ENCODE data around the gene INPP5J. TPM values are rescaled to one million over a fixed set of nuclear protein-coding genes. Genes with fewer than 3 reads are reported as not detected.

The INPP5J gene
- total RNA-seq, 4 donors from 2014 or later = 1.4 to 4.2 (median 2.9) TPM

DNA sequence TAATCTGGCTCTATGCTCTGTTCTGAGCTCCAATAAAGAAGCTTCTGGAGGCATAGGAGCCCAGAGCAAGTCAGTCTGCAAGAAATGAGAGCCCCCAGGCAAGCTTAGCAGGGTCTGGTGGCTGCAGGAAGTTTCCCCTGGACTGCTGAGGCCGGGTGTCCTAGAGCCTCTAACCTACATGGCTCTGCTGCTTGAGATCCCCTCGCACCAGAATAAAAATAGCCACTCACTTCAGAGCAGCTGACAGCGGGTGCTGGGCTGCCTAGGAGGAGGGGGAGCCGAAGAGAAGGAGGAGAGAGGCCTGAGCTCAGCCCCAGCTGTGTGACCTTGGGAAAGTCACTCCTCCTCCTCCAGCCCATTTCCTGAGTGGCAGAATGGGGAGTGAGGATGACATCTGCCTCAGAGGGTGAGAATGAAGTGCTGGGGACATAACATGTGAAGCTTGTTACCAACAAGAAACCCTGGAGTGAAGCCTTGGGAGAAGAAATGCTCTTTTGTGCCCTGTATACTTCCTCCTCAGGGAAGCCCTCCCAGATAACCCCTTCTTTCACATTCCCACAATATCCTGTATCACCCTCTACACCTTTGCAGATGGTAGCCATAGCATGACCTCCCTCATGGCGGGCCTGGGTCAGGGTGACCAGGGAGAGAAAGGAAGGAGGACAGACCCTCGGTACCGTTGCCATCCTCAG is 3.6 kb upstream of the INPP5J start:
- no peak overlapping the region for H3K4me3 ChIP-seq (ENCODE audit: low read depth, poor library complexity, severe bottlenecking)
- intact Hi-C loops (cut with DNase I; ENCODE audit: low total_unique reads) = no loop called here
- 79 to 84% methylated on average over 7 of the region's 7 CpGs for WGBS, 2 donors
- no peak for DNase-seq (ENCODE audit: low spot score in 2 of 2)
- TF ChIP-seq, protein P1, sequence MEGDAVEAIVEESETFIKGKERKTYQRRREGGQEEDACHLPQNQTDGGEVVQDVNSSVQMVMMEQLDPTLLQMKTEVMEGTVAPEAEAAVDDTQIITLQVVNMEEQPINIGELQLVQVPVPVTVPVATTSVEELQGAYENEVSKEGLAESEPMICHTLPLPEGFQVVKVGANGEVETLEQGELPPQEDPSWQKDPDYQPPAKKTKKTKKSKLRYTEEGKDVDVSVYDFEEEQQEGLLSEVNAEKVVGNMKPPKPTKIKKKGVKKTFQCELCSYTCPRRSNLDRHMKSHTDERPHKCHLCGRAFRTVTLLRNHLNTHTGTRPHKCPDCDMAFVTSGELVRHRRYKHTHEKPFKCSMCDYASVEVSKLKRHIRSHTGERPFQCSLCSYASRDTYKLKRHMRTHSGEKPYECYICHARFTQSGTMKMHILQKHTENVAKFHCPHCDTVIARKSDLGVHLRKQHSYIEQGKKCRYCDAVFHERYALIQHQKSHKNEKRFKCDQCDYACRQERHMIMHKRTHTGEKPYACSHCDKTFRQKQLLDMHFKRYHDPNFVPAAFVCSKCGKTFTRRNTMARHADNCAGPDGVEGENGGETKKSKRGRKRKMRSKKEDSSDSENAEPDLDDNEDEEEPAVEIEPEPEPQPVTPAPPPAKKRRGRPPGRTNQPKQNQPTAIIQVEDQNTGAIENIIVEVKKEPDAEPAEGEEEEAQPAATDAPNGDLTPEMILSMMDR (IDR thresholded peaks at IDR 0.05) = no peak
- no peak for TF ChIP-seq POLR2A (IDR thresholded peaks at IDR 0.05)

DNA sequence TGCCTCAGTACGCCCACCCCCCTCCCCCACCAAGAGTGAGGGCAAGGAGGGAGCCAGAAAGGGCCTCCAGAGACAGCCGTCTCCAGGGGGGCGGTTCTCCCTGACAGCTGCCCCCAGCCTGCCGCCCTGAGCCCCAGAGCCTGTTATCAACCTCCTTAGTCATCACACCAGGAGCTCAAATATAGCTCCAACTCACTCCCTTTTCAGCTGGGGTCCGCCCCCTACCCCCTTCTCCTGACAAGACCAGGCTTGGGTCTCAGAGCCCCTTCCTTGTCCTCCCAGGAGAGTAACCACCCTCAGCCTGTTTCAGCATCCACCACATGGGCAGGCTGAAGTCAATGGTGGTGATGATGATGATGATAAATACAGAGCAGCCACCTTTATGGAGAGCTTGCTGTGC is 2.5 kb upstream of the INPP5J start:
- intact Hi-C loops (cut with DNase I; ENCODE audit: low total_unique reads) = no loop called here
- DNase-seq (ENCODE audit: low spot score in 2 of 2) = no peak
- WGBS, 2 donors = 84 to 89% methylated on average over 3 to 4 of the region's 5 CpGs
- no peak for TF ChIP-seq POLR2A (IDR thresholded peaks at IDR 0.05)
- TF ChIP-seq, protein P1 (IDR thresholded peaks at IDR 0.05) = no peak
- H3K4me3 ChIP-seq (ENCODE audit: low read depth, poor library complexity, severe bottlenecking) = no peak overlapping the region

DNA sequence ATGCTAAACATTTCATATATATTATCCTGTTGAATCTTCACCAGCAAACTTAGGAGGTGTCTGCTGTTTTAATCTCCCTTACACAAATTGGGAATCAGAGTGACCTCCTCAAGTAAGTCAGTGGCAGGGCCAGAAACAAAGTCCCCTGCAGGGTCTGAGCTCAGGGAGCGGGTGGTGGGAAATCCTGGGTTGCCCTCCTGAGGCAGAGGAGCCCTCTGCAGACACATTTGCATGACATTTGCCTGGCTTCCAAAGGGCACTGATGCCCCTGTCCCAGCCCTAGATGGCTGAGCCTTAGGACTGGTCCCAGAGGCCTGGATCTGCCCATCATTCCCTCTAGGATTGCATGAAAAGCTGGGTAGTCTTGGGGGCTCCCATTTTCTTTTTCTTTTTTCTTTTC is 2.1 kb upstream of the INPP5J start:
- 92 to 100% methylated on average over 1 of the region's 1 CpG for WGBS, 2 donors
- intact Hi-C loops (cut with DNase I; ENCODE audit: low total_unique reads) = no loop called here
- no peak for DNase-seq (ENCODE audit: low spot score in 2 of 2)
- H3K4me3 ChIP-seq (ENCODE audit: low read depth, poor library complexity, severe bottlenecking) = no peak overlapping the region
- TF ChIP-seq POLR2A (IDR thresholded peaks at IDR 0.05) = no peak
- TF ChIP-seq, protein P1 (IDR thresholded peaks at IDR 0.05) = no peak

DNA sequence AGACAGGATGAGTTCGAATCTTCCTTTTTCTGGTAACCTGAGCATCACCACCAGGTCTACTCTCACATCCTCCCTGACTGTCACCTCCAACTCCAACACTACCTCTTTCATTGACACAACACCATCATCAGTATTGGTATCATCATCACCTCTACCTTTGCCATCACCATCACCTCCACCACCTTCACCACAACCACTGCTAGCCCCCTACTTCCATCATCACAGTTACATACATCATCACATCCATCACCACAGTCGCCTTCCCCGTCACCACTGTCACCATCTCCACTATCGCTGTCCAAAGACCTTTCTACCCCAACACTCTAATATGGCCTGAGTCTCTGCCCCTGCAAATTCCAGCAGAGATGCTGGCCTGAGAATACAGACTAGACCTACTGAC is 1.4 kb upstream of the INPP5J start:
- DNase-seq (ENCODE audit: low spot score in 2 of 2) = no peak
- 97 to 98% methylated on average over 4 of the region's 4 CpGs for WGBS, 2 donors
- intact Hi-C loops (cut with DNase I; ENCODE audit: low total_unique reads) = no loop called here
- H3K4me3 ChIP-seq (ENCODE audit: low read depth, poor library complexity, severe bottlenecking) = no peak overlapping the region
- TF ChIP-seq, protein P1 (IDR thresholded peaks at IDR 0.05) = no peak
- TF ChIP-seq POLR2A (IDR thresholded peaks at IDR 0.05) = no peak

DNA sequence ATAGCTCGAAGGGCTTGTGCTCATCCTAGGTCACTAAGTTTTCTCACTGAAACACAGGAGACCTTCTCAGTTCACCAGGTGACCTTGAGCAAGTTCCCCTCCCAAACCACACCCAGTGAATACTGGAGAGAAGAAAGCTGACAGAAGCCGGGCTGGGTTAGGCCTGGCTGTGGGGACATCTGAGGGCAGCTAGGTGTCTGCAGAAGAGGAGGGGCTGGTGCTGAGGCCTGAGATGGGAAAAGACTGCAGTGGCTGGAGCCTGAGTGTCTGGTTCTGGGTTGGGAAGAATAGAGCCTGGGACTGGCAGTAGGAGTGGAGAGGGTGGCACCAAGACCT is 602 bp upstream of the INPP5J start:
- intact Hi-C loops (cut with DNase I; ENCODE audit: low total_unique reads) = no loop called here

More for the DNA sequence above, 602 bp upstream of the INPP5J start:
- TF ChIP-seq, protein P1 (IDR thresholded peaks at IDR 0.05) = no peak
- TF ChIP-seq POLR2A (IDR thresholded peaks at IDR 0.05) = no peak
- no peak overlapping the region for H3K4me3 ChIP-seq (ENCODE audit: low read depth, poor library complexity, severe bottlenecking)
- 64 to 69% methylated on average over 2 of the region's 2 CpGs for WGBS, 2 donors
- no peak for DNase-seq (ENCODE audit: low spot score in 2 of 2)
